ENCODE data around the gene APBA2.

The APBA2 gene

GRCh38 chr15:28885128-28885629 is 595 bp upstream of the APBA2 start:
- H3K4me1 ChIP-seq (ENCODE audit: insufficient read depth, low read length) = peaks cover 5% of the 10 kb centered on the region
- H3K27me3 ChIP-seq (ENCODE audit: insufficient read depth, low read length, poor library complexity) = no peaks in the 10 kb centered on the region
- no peak overlapping the region for H3K27ac ChIP-seq (ENCODE audit: low read length)
- no peak for DNase-seq
- no peak for TF ChIP-seq EZH2 (IDR thresholded peaks at IDR 0.05; ENCODE audit: borderline replicate concordance, low read depth, low read length, severe bottlenecking)
- TF ChIP-seq CTCF (IDR thresholded peaks at IDR 0.05; ENCODE audit: borderline replicate concordance, extremely low read depth, low read length, poor library complexity, severe bottlenecking) = no peak
- H3K4me2 ChIP-seq (ENCODE audit: insufficient read depth, low read length) = no peak overlapping the region
- H3K79me2 ChIP-seq (ENCODE audit: insufficient read depth, low read length) = no peaks in the 10 kb centered on the region
- no peaks in the 10 kb centered on the region for H3K36me3 ChIP-seq (ENCODE audit: insufficient read depth, low read length)
- H4K20me1 ChIP-seq (ENCODE audit: insufficient read depth, low read length) = no peaks in the 10 kb centered on the region
- no peak for ATAC-seq (ENCODE audit: insufficient read depth, low read depth)
- H3K9me3 ChIP-seq (ENCODE audit: insufficient read depth, low read length, severe bottlenecking) = no peaks in the 10 kb centered on the region
- no peak overlapping the region for H3K4me3 ChIP-seq (ENCODE audit: low read depth in 1 of 2, low read length in 2 of 2)
- no peak overlapping the region for H3K9ac ChIP-seq (ENCODE audit: low read depth, low read length)
- H2AFZ ChIP-seq (ENCODE audit: low read depth, low read length) = no peak overlapping the region

- TF ChIP-seq EZH2 (IDR thresholded peaks at IDR 0.05; ENCODE audit: borderline replicate concordance, low read depth, low read length, severe bottlenecking) (no peak), CTCF (IDR thresholded peaks at IDR 0.05; ENCODE audit: borderline replicate concordance, extremely low read depth, low read length, poor library complexity, severe bottlenecking) (no peak)
- Histone ChIP-seq H2AFZ (ENCODE audit: low read depth, low read length) (no peak overlapping the region), H3K4me3 (ENCODE audit: low read depth in 1 of 2, low read length in 2 of 2) (no peak overlapping the region), H3K27me3 (ENCODE audit: insufficient read depth, low read length, poor library complexity) (no peaks in the 10 kb centered on the region), H3K9ac (ENCODE audit: low read depth, low read length) (no peak overlapping the region), H3K36me3 (ENCODE audit: insufficient read depth, low read length) (no peaks in the 10 kb centered on the region), H4K20me1 (ENCODE audit: insufficient read depth, low read length) (no peaks in the 10 kb centered on the region), H3K4me1 (ENCODE audit: insufficient read depth, low read length) (peaks cover 20% of the 10 kb centered on the region), H3K79me2 (ENCODE audit: insufficient read depth, low read length) (no peaks in the 10 kb centered on the region), H3K9me3 (ENCODE audit: insufficient read depth, low read length, severe bottlenecking) (no peaks in the 10 kb centered on the region), H3K4me2 (ENCODE audit: insufficient read depth, low read length) (no peak overlapping the region), H3K27ac (ENCODE audit: low read length) (no peak overlapping the region)
- DNase-seq (no peak), ATAC-seq (ENCODE audit: insufficient read depth, low read depth) (no peak)
These were observed 911 bp downstream of the APBA2 start for GRCh38 chr15:28886431-28887338.

- Histone ChIP-seq H3K4me2 (ENCODE audit: insufficient read depth, low read length) (no peak overlapping the region), H3K4me3 (ENCODE audit: low read depth in 1 of 2, low read length in 2 of 2) (no peak overlapping the region), H3K27ac (ENCODE audit: low read length) (no peak overlapping the region), H3K4me1 (ENCODE audit: insufficient read depth, low read length) (peaks cover 20% of the 10 kb centered on the region), H2AFZ (ENCODE audit: low read depth, low read length) (no peak overlapping the region), H3K27me3 (ENCODE audit: insufficient read depth, low read length, poor library complexity) (no peaks in the 10 kb centered on the region), H3K9ac (ENCODE audit: low read depth, low read length) (no peak overlapping the region), H4K20me1 (ENCODE audit: insufficient read depth, low read length) (no peaks in the 10 kb centered on the region), H3K9me3 (ENCODE audit: insufficient read depth, low read length, severe bottlenecking) (no peaks in the 10 kb centered on the region), H3K36me3 (ENCODE audit: insufficient read depth, low read length) (no peaks in the 10 kb centered on the region), H3K79me2 (ENCODE audit: insufficient read depth, low read length) (no peaks in the 10 kb centered on the region)
- TF ChIP-seq EZH2 (IDR thresholded peaks at IDR 0.05; ENCODE audit: borderline replicate concordance, low read depth, low read length, severe bottlenecking) = no peak
- TF ChIP-seq CTCF (IDR thresholded peaks at IDR 0.05; ENCODE audit: borderline replicate concordance, extremely low read depth, low read length, poor library complexity, severe bottlenecking) = no peak
- DNase-seq (no peak), ATAC-seq (ENCODE audit: insufficient read depth, low read depth) (no peak)
These were observed 1.8 kb downstream of the APBA2 start for GRCh38 chr15:28887339-28888174.

Data from DND-41 (cell line).